Activated CD8-positive, alpha-beta memory T cell treated with anti-CD3 and anti-CD28 coated beads for 48 hours (primary cell): ENCODE measurements around the gene FERMT3.
A peak's percentile ranks its signal among the peaks of the same experiment; 100 is the strongest.

ENCODE experiments used
- DNase-seq, 3 experiments: peaks; one replicate each; pipeline ENCODE4 v3.0.0-alpha.2; 2020; ENCODE audit warnings: low read depth in 2 of 3, low spot score in 2 of 3

FERMT3 gene

DNA sequence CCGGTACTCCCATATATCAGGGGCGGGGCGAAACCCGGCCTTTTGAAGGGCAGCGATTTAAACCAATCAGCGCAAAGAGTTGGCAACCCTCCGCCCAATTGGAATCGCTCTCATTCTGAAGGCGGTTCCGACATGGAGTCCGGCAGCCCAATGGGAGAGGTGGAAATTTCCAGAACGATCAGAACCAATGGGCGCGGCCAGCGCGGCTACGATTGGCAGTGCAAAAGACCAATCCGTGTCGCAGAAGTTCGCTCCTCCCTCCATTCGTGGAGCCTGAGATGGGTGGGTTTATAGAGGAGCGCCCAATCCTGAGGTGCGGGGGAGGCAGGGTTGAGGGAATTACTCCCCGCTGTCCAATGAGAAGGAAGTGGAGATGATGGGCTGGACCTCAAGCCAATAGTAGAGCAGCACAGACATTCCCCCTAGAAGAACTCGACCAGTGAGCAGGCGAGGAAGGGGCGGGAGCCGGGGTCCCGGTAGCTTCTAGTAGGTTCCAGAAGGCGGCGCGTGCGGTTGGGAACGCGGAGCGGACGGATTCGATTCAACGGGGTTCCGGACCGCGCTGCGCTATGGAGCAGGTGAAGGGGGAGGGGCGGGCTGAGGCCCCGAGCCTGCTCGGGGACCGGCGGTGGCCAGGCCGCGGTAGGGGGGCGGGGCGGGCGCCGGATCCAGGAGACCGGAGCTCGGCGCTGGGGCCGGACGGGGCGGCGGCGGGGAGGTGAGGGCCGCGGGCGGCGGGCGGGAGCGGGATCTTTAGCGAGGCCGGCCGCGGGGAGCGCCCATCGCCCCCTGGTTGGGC is 20.6 kb upstream of the FERMT3 start, which contains the start of gene STIP1:
Gene STIP1, plus strand, starts transcription at position 479 of the 799 bp plus-strand sequence. Its CDS starts 91 bp downstream, at position 570.
- DNase-seq = peak; percentile 89 to 97 (median 96)

DNA sequence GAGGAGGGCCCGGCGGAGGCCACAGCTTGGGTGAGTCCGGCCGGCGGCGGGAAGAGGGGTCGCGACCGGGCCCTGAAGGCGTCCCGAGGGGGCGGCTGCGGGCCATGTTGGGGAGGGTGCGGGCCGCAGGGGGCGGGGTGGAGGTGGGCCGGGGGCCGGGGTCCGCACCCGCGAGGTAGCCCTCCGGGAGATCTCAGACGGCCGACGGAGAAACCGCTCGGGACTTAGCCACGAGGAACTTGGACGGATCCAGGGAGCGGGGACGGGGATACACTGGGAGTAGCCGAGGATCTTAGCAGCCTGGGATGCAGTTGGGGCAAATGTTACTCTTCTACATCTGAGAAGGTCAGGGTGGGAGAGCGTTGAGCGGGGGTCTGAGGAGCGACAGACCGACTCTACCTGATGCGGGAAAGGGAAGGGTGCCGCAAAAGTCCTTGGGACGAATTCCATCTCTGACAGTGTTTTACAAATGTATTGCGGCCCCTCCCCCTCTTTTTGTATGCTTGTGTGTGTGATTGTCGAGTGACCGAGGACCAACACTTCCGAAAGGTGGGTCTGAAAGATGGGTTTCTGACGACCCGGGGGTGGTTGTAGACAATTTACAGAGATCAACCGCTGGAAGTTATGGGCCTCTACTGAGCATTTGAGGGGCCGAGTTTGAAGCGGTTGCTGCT is 19.9 kb upstream of the FERMT3 start:
- peak; percentile 31 to 45 (median 33) for DNase-seq

DNA sequence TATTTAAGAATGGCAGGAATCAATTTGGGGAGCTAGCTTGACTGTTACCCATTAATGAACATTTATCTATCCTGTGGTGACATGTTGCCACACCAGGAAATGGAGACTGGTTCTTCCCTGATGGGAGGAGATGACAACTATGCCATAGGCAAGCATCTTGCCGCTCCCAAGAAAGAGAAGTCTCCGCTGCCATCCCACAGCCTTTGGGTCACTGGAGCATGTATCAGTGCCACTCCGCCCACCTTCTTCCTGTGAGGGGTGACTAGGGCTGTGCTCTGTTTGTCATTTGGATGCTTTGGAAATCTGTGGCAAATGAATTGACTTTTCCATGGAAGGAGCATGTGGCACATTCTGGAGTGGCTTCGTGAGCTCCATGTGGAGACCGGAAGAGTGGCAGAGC is 14.1 kb upstream of the FERMT3 start:
- DNase-seq = no peak

DNA sequence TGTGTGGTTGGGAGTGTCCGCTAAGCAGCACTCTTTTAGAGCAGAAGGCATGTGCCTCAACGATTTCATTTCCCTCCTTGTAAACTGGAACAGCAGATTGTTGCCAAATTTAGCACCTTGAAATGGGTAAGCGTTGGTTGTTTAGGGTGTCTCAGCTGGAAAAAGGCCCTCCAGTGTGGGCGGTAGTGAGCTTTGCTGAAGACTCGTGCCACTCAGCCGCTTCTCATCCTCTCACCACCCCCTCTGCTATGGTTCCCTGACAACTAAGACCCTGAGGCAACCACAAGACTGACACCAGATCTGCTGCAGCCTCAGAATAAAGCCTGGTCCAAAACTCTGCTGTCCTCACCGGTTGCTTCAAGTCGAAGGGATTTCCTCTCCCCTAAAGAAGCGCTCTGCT is 9.9 kb upstream of the FERMT3 start:
- DNase-seq = no peak

DNA sequence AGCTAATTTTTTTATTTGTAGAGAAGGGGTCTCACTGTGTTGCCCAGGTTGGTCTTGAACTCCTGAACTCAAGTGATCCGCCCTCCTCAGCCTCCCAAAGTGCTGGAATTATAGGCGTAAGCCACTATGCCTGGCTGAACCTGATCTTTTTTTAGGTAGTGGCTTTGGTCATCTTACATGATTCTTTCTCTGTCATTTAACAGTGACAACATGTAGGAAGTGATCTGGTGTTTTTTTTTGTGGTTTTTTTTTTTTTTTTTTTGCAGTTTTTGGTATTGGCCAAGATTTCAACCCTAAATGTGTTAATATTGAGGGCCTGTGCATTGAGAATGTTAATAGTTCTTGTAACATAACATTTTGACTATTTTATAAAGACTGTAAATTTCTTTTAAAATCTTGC is 8.0 kb upstream of the FERMT3 start:
- DNase-seq = no peak

DNA sequence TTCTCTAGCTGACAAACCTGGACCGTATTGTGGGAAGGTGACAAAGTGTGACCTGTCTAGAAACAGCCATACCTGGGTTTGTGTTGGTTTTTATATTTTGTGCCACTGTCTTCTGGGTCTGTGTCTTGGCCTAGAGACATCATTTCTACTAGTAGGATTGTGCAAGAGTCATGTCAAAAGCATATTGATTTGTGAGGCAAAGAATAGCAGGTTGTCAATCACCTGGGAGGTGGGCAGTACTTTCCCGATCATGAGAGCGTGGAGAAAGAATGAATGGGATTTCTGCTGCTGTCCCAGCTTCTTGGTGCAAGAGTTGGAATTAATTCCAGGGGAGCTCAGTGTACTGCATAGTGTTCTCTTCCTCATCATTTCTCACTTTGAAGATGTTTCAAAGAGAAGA is 5.0 kb upstream of the FERMT3 start:
- no peak for DNase-seq

DNA sequence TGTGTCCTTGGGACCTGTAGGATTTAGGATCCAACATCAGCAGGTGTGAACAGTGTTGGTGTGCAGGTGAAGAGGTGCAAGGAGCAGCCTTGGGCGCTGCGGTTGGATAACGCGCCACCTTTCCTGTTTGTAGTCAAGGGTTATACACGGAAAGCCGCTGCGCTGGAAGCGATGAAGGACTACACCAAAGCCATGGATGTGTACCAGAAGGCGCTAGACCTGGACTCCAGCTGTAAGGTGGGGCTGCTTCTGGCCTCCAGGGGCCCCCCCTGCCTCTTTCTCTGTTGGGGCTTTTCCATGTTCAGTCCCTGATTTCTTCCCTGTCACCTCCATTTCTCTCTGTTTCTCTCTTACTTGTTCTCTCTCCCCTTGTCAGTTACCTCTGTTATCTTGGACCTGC is 3.5 kb upstream of the FERMT3 start:
- no peak for DNase-seq

DNA sequence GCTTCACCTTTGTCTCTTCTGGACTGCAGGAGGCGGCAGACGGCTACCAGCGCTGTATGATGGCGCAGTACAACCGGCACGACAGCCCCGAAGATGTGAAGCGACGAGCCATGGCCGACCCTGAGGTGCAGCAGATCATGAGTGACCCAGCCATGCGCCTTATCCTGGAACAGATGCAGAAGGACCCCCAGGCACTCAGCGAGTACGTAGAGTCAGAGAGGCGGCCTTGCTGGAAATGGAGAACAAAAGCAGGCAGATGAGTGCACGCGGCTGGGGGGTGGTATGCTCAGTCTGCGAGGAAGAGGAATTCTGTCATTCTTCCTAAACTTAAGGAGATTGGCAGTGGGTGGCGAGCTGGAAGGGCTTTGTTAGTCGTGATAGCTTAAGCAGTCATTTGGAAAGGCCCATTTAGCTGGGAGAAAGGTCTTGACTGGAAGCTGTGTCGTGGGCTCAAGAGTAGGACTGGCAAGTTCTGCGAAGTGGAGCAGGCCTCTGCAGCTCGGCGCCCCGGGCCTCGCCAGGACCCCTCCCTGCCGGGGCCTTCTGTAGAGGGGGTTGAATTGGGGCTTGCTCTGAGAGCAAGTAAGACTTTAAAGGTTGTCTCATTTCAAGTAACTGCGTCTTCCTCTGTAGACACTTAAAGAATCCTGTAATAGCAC is 3.0 kb upstream of the FERMT3 start:
- no peak for DNase-seq

DNA sequence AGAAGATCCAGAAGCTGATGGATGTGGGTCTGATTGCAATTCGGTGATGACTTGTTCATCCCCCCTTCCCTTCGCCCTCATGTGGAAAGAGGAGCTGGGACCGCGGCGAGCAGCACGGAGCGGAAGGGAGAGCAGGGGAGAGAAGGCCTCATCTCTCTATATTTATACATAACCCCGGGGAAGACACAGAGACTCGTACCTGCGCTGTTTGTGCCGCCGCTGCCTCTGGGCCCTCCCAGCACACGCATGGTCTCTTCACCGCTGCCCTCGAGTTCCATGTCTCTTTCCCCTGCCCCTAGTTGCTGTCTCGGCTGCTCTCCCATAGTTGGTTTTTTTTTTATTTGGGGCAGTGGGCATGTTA is 2.5 kb upstream of the FERMT3 start:
- no peak for DNase-seq

DNA sequence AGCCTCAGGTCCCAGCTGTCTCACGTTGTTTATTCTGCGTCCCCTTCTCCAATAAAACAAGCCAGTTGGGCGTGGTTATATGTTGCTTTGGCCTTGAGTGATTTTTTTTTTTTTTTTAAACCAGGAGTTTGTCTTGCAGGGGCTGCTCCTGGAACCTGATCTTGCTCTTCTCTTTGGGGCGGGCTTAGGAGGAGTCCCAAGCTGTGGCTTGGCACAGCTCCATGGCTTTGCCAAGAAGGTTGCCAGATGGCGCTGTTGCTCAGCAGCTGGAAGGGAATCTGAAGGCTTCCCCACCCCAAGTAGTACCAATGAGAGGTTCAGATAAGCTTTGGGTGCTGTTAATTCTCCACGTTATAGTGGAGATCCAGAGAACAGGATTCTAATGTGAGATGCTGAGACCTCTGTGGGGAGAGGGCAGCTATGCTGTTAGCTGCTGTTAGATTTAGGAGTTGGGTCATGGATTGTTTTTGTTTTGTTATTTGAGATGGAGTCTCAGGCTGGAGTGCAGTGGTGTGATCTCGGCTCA is 2.0 kb upstream of the FERMT3 start:
- DNase-seq = no peak

DNA sequence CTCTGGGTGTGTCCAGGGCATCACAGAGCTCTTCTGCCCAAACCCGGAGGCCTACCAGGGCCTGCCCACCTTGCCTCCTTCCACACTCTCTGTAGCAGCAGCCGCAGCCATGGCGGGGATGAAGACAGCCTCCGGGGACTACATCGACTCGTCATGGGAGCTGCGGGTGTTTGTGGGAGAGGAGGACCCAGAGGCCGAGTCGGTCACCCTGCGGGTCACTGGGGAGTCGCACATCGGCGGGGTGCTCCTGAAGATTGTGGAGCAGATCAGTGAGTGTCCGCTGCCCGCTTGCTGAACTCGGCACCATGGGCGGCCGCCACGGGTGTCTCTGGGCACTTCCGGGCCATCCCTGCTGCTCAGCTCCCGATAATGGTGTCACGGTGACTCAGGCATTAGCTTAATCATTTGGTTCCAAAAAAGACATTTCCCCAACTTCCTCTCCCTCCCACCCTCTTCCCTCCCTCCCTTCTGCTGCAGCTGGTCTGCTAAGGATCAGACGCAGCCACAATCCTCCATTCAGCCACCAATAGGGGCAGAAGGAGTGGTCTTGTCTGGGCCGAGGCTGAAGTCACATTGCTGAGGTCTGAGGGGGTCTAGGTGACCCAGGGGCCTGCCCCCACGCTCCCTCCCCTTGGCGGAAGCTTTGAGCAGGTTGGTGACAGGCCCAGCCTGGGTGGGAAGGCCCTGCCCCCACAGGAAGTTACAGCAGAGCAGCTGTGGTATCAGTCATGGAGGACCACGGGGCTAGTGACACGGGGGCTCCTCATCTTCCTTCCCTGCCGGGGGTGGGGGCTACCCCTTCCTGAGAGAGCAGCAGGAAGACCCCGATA is 950 bp downstream of the FERMT3 start:
- DNase-seq = peak in 2 of 3 experiments; percentile 61 to 79

DNA sequence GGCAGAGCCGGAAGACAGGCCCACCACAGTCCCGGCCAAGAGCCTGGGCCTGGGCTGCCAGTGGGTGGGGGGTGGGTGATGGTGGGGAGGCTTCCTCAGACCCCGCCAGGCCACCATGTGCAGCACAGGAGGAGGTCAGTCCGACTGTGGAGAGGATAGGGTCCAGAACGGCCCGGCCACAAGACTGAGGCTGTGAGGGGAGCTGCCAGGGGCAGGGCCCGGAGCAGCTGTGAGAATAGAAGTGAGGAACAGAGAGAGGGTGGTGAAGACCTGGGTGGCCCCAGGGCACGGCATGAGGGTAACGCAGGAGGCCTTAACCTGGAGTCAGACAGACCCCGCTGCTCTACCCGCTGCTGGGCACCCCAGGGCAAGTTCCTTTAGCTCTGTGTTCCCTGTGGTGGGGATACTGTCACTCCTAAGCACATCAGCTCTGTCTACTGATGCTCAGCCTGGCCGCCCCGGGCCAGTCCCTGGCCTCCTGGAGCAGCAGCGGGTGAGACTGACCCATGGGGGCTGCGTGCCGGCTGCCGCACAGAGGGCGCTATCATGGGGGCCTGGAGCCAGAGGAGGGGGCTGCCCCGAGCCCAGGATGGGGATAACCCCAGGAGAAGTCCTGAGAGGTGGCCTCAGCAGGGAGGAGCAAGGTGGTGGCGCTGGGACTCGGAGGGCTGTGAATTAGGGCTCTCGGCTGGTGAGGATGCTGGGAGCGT is 1.7 kb downstream of the FERMT3 start:
- DNase-seq = no peak

DNA sequence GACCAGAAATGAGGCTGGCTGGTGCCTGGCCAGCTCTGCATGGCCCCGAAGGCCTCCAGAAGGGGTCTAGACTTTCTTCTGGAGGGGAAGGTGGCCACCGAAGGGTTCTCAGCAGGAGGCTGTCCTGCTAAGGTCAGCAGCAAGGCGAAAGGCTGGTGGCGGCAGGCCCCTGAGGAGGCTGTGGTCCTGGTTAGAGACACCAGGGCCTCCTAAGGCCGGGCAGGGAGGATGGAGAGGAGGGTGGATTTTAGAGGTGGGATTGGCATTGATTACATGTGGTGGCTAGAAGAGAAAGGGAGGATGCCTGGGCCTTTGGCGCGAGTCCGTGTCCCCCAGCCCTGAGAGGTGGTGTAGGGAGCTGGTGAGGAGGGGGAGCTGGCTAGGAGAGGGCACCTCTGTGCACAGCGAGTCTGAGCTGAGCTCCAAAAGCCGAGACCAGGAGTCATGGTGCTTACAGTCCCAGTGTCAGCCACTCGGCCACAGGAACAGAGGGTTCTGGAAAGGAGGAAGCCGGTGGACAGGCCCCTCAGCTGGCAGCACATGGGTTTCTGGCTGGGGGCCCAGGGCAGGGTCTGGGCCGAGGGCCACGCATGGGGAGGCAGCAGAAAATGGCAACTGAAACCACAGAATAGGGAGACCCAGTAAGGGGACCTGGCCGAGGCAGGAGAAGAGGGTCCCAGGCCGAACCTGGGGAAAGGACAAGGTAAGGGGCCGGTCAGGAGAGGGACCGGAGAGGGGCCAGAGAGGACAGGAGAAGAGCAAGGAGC is 2.5 kb downstream of the FERMT3 start:
- DNase-seq = no peak

DNA sequence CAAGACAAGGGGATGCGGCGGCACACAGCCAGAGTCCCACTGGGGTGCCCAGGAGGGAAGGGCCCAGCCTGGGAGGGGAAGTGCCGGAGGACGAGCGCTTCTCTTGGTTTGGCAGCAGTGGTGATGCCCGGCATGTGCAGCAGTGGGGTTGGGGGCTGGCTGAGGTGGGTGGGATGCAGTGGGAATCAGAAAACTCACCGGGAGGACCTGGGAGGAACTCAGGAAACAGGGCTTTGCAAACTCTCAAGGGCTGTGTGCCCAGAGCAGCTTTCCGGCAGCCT is 3.0 kb downstream of the FERMT3 start:
- no peak for DNase-seq

DNA sequence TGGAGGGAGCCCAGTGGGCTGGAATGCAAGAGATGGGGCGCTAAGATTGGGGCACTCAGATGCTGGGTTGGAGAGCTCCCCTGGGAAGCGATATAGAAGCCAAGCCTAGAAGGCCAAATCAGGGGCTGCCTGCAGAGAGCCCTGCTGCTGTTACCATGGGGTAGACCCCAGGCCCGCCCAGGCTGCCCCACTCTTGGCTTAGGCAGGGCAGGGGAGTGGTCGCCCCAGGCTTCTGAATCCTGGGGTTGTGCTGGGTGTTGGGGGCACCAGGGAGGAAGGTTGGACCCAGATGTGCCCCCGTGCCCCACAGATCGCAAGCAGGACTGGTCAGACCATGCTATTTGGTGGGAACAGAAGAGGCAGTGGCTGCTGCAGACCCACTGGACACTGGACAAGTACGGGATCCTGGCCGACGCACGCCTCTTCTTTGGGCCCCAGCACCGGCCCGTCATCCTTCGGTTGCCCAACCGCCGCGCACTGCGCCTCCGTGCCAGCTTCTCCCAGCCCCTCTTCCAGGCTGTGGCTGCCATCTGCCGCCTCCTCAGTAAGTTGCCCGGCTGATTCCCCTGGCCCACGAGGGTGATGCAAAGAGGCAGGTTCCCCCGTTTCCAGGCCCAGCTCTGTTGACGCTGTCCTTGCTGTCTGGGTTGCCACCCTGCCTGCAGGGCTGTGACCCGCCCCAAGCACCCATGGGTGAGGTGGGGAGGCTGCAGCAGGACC is 3.9 kb downstream of the FERMT3 start:
- DNase-seq = no peak

DNA sequence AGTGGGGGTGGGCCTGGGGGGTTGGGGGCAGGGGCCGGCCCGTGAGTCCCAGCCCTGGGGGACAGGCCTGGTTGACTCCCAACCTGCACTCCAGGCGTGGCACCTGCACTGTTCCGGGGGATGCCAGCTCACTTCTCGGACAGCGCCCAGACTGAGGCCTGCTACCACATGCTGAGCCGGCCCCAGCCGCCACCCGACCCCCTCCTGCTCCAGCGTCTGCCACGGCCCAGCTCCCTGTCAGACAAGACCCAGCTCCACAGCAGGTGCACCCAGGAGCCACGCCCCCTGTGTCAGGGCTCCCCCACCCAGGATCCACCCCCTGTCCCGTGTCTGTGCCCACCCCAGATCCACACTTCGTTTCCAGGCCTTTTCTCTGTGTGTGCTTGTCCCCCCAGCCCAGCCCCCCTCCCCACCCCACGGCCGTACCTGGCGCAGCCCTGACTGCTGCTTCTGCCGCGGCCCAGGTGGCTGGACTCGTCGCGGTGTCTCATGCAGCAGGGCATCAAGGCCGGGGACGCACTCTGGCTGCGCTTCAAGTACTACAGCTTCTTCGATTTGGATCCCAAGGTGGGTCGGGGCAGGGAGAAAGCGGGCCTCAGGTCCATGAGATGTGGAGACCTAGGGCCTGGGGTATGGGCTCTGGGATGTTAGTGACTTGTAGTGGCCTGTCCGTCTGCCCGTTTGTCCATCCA is 4.8 kb downstream of the FERMT3 start:
- no peak for DNase-seq

DNA sequence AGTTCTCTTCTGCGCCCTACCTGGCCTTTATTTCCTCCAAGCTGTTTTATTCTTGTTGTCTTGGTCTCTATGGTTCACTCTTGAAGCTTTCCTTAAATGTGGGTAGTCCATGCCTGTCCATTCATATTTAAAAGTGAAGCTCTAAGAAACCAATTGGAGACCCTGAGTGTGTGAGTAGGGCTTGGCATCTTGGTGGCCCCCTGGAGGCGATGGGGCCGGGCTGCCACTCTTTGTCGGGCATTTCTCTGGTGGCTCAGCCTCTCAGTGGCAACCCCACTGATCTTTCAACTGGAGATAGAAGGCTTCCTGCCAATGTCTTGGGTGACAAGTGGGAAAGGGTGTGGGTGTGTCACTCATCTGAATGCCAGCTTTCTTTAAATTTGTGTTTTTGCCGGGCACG is 10.4 kb downstream of the FERMT3 start:
- DNase-seq = no peak

DNA sequence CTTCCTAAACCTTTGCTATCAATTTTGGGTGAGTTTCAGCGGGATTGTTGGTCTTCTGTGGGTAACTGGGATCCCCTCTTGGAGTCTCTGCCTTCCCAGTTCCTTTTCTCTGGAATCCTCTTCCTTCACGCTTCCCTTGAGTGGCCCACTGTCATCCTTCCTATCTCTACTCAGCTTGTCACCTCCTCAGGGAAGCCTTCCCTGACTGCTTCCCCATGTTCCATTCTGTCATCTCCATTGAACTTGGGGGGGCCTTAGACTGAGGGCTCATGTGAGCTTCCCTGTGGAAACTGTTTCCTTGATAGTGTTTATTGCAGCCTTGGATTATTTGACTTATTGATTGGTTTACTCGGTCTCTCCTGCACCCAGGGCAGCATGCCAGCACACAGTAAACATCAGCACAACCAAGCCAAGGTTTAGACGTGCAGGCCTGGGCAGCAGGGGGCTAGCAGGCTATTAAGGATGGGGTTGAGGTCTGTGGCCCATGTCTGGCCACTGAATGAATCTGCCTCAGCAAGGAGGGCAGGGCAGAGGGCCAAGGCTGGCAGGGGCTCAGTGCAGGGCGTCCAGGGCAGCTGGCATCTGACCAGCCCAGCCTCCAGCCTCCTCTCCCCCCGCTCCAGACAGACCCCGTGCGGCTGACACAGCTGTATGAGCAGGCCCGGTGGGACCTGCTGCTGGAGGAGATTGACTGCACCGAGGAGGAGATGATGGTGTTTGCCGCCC is 12.3 kb downstream of the FERMT3 start:
- no peak for DNase-seq
